Activated CD4-positive, alpha-beta T cell treated with anti-CD3 and anti-CD28 coated beads for 24 hours (primary cell): ENCODE data around the gene GPR4.

Experiments
- DNase-seq, 2 donors: peaks; one replicate each; pipeline ENCODE4 v3.0.0-alpha.2; 2020; ENCODE audit warnings: low read depth in 2 of 2

The GPR4 gene

GRCh38 chr19:45590300-45591003 is 11.6 kb downstream of the GPR4 start:
- no peak for DNase-seq

GRCh38 chr19:45589768-45590167 is 12.2 kb downstream of the GPR4 start:
- DNase-seq, result no peak

- DNase-seq, result no peak
These were observed 14.1 kb downstream of the GPR4 start for GRCh38 chr19:45587873-45588272.

GRCh38 chr19:45585158-45585577 is 16.8 kb downstream of the GPR4 start:
- no peak for DNase-seq

GRCh38 chr19:45584332-45585157 is 17.5 kb downstream of the GPR4 start, which contains the start of gene OPA3:
OPA3 (minus strand) TSS chr19:45584802; CDS start chr19:45584764, 38 bp downstream.
- peak; percentile 98 to 99 for DNase-seq

- no peak for DNase-seq
These were observed 20.4 kb downstream of the GPR4 start for GRCh38 chr19:45581576-45581975.

GRCh38 chr19:45578861-45579260 is 23.2 kb downstream of the GPR4 start:
- no peak for DNase-seq

- DNase-seq, result no peak
These were observed 24.7 kb downstream of the GPR4 start for GRCh38 chr19:45577111-45577905.

GRCh38 chr19:45576682-45577081 is 25.3 kb downstream of the GPR4 start:
- DNase-seq, result no peak

- DNase-seq, result no peak
These were observed 26.8 kb downstream of the GPR4 start for GRCh38 chr19:45575216-45575615.

- no peak for DNase-seq
These were observed 27.5 kb downstream of the GPR4 start for GRCh38 chr19:45574526-45574925.

GRCh38 chr19:45571457-45572220 is 30.4 kb downstream of the GPR4 start:
- DNase-seq, result no peak

- DNase-seq, result peak; percentile 40 to 57
These were observed 32.2 kb downstream of the GPR4 start for GRCh38 chr19:45569619-45570421.

GRCh38 chr19:45568732-45569131 is 33.3 kb downstream of the GPR4 start:
- no peak for DNase-seq

- DNase-seq, result no peak
These were observed 34.4 kb downstream of the GPR4 start for GRCh38 chr19:45567609-45568008.

GRCh38 chr19:45564131-45564780 is 37.8 kb downstream of the GPR4 start:
- DNase-seq, result no peak

- no peak for DNase-seq
These were observed 41.3 kb downstream of the GPR4 start for GRCh38 chr19:45560686-45561085.

GRCh38 chr19:45560038-45560437 is 42.0 kb downstream of the GPR4 start:
- no peak for DNase-seq

GRCh38 chr19:45558399-45558878 is 43.6 kb downstream of the GPR4 start:
- DNase-seq, result peak; percentile 34 to 46

- DNase-seq, result no peak
These were observed 45.2 kb downstream of the GPR4 start for GRCh38 chr19:45556835-45557234.
